GM06990 (cell line): ENCODE results near the gene FAM20C.

ENCODE experiments used
- DNase-seq: peaks from one replicate; pipeline ENCODE4 v3.0.0-alpha.2; 2011; ENCODE audit not compliant: insufficient read length; ENCODE audit errors: extremely low read depth
- H3K27me3 ChIP-seq: replicated peaks from 2 replicates; pipeline ENCODE4 v1.6.0; 2011; ENCODE audit warnings: low read length; ENCODE audit not compliant: control insufficient read depth, insufficient read depth
- H3K36me3 ChIP-seq: 2 replicates; pipeline ENCODE4 v1.5.1; 2011; ENCODE audit warnings: low read length; ENCODE audit not compliant: control insufficient read depth, insufficient read depth
- H3K4me3 ChIP-seq: replicated peaks from 2 replicates; pipeline ENCODE4 v1.5.1; 2011; ENCODE audit warnings: low read depth, mild to moderate bottlenecking, control low read depth, low read length
- CTCF ChIP-seq: IDR thresholded peaks from 2 replicates; pipeline ENCODE4 v1.5.1; 2011; ENCODE audit warnings: low read length, control low read depth, mild to moderate bottlenecking, inconsistent platforms; ENCODE audit not compliant: insufficient read depth, poor library complexity, severe bottlenecking

The FAM20C gene

GRCh38 chr7:191981-192649, at the start of gene FAM20C:
Gene FAM20C, plus strand, starts transcription at chr7:192571. Its CDS starts 629 bp downstream, at chr7:193200.
- Histone ChIP-seq H3K27me3 (peaks cover 6% of the 10 kb centered on the region), H3K4me3 (no peak within 1 kb of the TSS), H3K36me3 (no peaks in the 10 kb centered on the region)
- no peak for DNase-seq
- TF ChIP-seq CTCF: no peak

- H3K36me3 ChIP-seq: no peaks in the 10 kb centered on the region
- no peak for TF ChIP-seq CTCF
- DNase-seq: no peak
- H3K27me3 ChIP-seq: no peaks in the 10 kb centered on the region; the same call in 1 of the 2 replicates
- H3K4me3 ChIP-seq: no peak overlapping the region
Observed at GRCh38 chr7:143145-143751, 49.1 kb upstream of the FAM20C start.

GRCh38 chr7:143811-144453, 48.4 kb upstream of the FAM20C start:
- Histone ChIP-seq H3K27me3 (no peaks in the 10 kb centered on the region; the same call in 1 of the 2 replicates), H3K36me3 (no peaks in the 10 kb centered on the region), H3K4me3 (no peak overlapping the region)
- TF ChIP-seq CTCF: no peak
- peak; percentile 36 for DNase-seq

DNA sequence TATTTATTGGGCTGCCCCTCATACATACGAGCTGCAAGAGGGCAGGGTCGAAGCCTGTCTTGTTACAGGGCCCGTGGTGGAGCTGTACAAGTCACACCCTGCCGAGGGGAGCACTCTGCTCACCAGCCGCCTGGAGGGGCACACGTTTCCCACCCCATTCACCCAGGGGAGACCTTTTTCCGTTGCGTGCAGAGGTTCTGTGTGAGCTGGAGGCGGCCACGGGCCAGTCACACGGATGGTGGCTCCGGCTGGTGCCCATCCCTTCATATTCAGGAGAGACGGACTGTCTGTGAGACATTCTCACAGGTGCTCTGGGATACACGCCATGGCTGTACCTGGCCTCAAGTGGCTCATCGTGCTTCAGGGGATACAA, 47.9 kb upstream of the FAM20C start:
- H3K36me3 ChIP-seq: no peaks in the 10 kb centered on the region
- DNase-seq: no peak
- TF ChIP-seq CTCF: no peak
- H3K27me3 ChIP-seq: no peaks in the 10 kb centered on the region; the same call in 1 of the 2 replicates
- H3K4me3 ChIP-seq: no peak overlapping the region

DNA sequence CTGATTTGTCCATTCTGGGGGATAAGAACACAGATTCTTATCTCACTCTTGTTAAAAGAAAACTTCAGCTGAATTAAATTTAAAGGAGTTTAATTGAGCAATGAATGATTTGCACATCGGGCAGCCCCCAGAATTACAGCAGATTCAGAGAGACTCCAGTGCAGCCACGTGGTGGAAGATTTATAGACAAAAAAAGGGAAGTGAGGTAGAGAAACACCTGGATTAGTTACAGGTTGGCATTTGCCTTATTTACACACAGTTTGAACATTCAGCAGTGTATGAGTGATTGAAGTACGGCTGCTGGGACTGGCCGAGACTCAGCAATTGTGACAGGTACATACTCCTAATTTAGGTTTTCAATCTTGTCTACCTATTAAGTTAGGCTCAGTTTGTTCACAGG, 46.5 kb upstream of the FAM20C start:
- Histone ChIP-seq H3K36me3 (no peaks in the 10 kb centered on the region), H3K27me3 (no peaks in the 10 kb centered on the region), H3K4me3 (no peak overlapping the region)
- no peak for TF ChIP-seq CTCF
- no peak for DNase-seq
